B cell (primary cell): ENCODE data around the gene KSR1.

Source experiments
- CTCF ChIP-seq: fragments of 200-600 bp; IDR thresholded peaks from one replicate; pipeline ENCODE4 v1.8.0; 2022; ENCODE audit warnings: antibody characterized with exemption, mild to moderate bottlenecking
- EZH2 ChIP-seq: IDR thresholded peaks from 2 replicates; pipeline ENCODE4 v1.6.1; 2012; ENCODE audit warnings: borderline replicate concordance, low read depth, mild to moderate bottlenecking, moderate library complexity, low read length; ENCODE audit not compliant: insufficient read depth, poor library complexity, severe bottlenecking

- TF ChIP-seq CTCF = peak; percentile 11
- TF ChIP-seq EZH2 = no peak
Observed at GRCh38 chr17:27525836-27526603, 69.8 kb downstream of the KSR1 start.
